Measurements from ENCODE around the gene BSG. TPM values are rescaled to one million over a fixed set of nuclear protein-coding genes. Genes with fewer than 3 reads are reported as not detected.
A peak's percentile ranks its signal among the peaks of the same experiment; 100 is the strongest.

The BSG gene
- total RNA-seq, 1 experiment from 2014 or later = 653 TPM

GRCh38 chr19:583198-583967, 11.0 kb downstream of the BSG start:
- ChIA-PET POLR2A (no interaction called here), CTCF (interaction anchor here (1.5 kb wide), 1 partner anchor 8 kb away, joined by 4 read pairs; no protein-coding TSS in a partner anchor)
- Histone ChIP-seq H3K27ac (ENCODE audit: low read length) (no peak overlapping the region), H3K4me3 (ENCODE audit: low read depth in 2 of 2, low read length in 2 of 2) (no peak overlapping the region), H3K4me1 (ENCODE audit: control insufficient read depth, insufficient read depth, low read length) (peaks cover 30% of the 10 kb centered on the region), H3K36me3 (ENCODE audit: control insufficient read depth, insufficient read depth, low read length) (peaks cover 5% of the 10 kb centered on the region; the same call in 1 of the 2 replicates), H3K9me3 (ENCODE audit: control insufficient read depth, insufficient read depth, low read depth, low read length) (no peaks in the 10 kb centered on the region), H3K27me3 (ENCODE audit: control insufficient read depth, insufficient read depth, low read length) (no peaks in the 10 kb centered on the region)
- in situ Hi-C loops (cut with HindIII; ENCODE audit: low pct_unique_long_range_greater_than_20kb, low sequenced_read_pairs) = no loop called here
- intact Hi-C loops (cut with micrococcal nuclease; ENCODE audit: unreplicated experiment) = no loop called here
- ATAC-seq = no peak
- BruUV-seq (replicated peaks) = no TSS peak
- DNase-seq (ENCODE audit: low read depth, low spot score) = no peak
- TF ChIP-seq TCF7L2 (IDR thresholded peaks at IDR 0.05; ENCODE audit: low read depth, low read length) (no peak), REST (IDR thresholded peaks at IDR 0.05; ENCODE audit: insufficient read depth in 1 of 2, low read depth in 2 of 2, low read length in 1 of 2) (no peak), POLR2AphosphoS5 (IDR thresholded peaks at IDR 0.05; ENCODE audit: low read depth, low read length) (no peak)
- TF ChIP-seq, protein P1, sequence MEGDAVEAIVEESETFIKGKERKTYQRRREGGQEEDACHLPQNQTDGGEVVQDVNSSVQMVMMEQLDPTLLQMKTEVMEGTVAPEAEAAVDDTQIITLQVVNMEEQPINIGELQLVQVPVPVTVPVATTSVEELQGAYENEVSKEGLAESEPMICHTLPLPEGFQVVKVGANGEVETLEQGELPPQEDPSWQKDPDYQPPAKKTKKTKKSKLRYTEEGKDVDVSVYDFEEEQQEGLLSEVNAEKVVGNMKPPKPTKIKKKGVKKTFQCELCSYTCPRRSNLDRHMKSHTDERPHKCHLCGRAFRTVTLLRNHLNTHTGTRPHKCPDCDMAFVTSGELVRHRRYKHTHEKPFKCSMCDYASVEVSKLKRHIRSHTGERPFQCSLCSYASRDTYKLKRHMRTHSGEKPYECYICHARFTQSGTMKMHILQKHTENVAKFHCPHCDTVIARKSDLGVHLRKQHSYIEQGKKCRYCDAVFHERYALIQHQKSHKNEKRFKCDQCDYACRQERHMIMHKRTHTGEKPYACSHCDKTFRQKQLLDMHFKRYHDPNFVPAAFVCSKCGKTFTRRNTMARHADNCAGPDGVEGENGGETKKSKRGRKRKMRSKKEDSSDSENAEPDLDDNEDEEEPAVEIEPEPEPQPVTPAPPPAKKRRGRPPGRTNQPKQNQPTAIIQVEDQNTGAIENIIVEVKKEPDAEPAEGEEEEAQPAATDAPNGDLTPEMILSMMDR (IDR thresholded peaks at IDR 0.05) = no peak

DNA sequence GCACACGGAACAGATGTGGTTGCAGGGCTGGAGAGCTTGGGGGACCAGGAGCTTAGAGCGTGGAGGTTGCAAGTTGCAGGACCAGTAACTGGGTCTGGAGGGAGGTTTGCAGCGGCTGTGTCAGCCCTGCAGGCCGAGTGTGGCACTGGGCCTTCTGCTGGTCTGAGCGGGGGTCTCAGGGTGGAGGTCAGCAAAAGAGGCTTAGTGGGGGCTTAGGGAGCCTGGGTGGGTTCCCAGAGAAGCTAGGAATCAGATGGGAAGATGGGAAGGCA, 11.5 kb downstream of the BSG start:
- peak; percentile 13; the same call in 1 of the 2 replicates for ATAC-seq
- no peak overlapping the region for H3K4me3 ChIP-seq (ENCODE audit: low read depth in 2 of 2, low read length in 2 of 2)
- in situ Hi-C loops (cut with HindIII; ENCODE audit: low pct_unique_long_range_greater_than_20kb, low sequenced_read_pairs) = no loop called here
- H3K27ac ChIP-seq (ENCODE audit: low read length) = no peak overlapping the region; the same call in 1 of the 2 replicates
- intact Hi-C loops (cut with micrococcal nuclease; ENCODE audit: unreplicated experiment) = no loop called here
- CTCF ChIA-PET = interaction anchor here (1.5 kb wide), 1 partner anchor 9 kb away, joined by 4 read pairs; no protein-coding TSS in a partner anchor
- H3K36me3 ChIP-seq (ENCODE audit: control insufficient read depth, insufficient read depth, low read length) = peaks cover 5% of the 10 kb centered on the region; the same call in 1 of the 2 replicates
- POLR2A ChIA-PET = no interaction called here
- peaks cover 35% of the 10 kb centered on the region for H3K4me1 ChIP-seq (ENCODE audit: control insufficient read depth, insufficient read depth, low read length)
- TF ChIP-seq, protein P1 (IDR thresholded peaks at IDR 0.05) = no peak
- no peak for TF ChIP-seq POLR2AphosphoS5 (IDR thresholded peaks at IDR 0.05; ENCODE audit: low read depth, low read length)
- TF ChIP-seq TCF7L2 (IDR thresholded peaks at IDR 0.05; ENCODE audit: low read depth, low read length) = no peak
- no peak for TF ChIP-seq SIN3A (IDR thresholded peaks at IDR 0.05; ENCODE audit: borderline replicate concordance, insufficient read depth, low read depth, low read length)
- TF ChIP-seq REST (IDR thresholded peaks at IDR 0.05; ENCODE audit: insufficient read depth in 1 of 2, low read depth in 2 of 2, low read length in 1 of 2) = no peak
- DNase-seq (ENCODE audit: low read depth, low spot score) = no peak
- no peaks in the 10 kb centered on the region for H3K27me3 ChIP-seq (ENCODE audit: control insufficient read depth, insufficient read depth, low read length)
- no TSS peak for BruUV-seq (replicated peaks)
- H3K9me3 ChIP-seq (ENCODE audit: control insufficient read depth, insufficient read depth, low read depth, low read length) = no peaks in the 10 kb centered on the region
